Measurements from ENCODE around the gene UACA. TPM values are rescaled to one million over a fixed set of nuclear protein-coding genes. Genes with fewer than 3 reads are reported as not detected.

The UACA gene
- polyA plus RNA-seq, 1 of the 3 experiments (the other 2 are of a cell fraction), result 35.9 TPM

GRCh38 chr15:70712271-70712670 lies 51.1 kb downstream of the UACA start:
- no peak overlapping the region for H3K4me2 ChIP-seq
- H3K79me2 ChIP-seq (ENCODE audit: insufficient read depth), result peaks cover 92% of the 10 kb centered on the region
- CTCF ChIA-PET, result interaction anchor here (0.6 to 2.8 kb wide), 3 partner anchors 10 to 1234 kb away, joined by 4 to 18 read pairs (median 13); no protein-coding TSS in a partner anchor
- H3K9me2 ChIP-seq, result no peaks in the 10 kb centered on the region
- peaks cover 0 to 16% of the 10 kb centered on the region in 2 experiments for H3K36me3 ChIP-seq (replicated peaks in 1 of 2; ENCODE audit: control insufficient read depth in 1 of 2, insufficient read depth in 2 of 2, low read length in 1 of 2)
- POLR2A ChIA-PET, result no interaction called here
- WGBS (ENCODE audit: low lambda C conversion rate), result 99% methylated on average over 3 of the region's 3 CpGs
- H2AFZ ChIP-seq (ENCODE audit: low read depth), result no peak overlapping the region
- no peak overlapping the region for H3K4me3 ChIP-seq (ENCODE audit: low read depth in 2 of 2, low read length in 1 of 2)
- peaks cover 38% of the 10 kb centered on the region; the same call in 1 of the 2 replicates for H4K20me1 ChIP-seq (ENCODE audit: insufficient read depth)
- H3K9me3 ChIP-seq, result no peaks in the 10 kb centered on the region
- H3F3A ChIP-seq (replicated peaks; ENCODE audit: insufficient read depth), result peaks cover 72% of the 10 kb centered on the region
- no peak overlapping the region for H3K9ac ChIP-seq
- H3K27ac ChIP-seq (ENCODE audit: low read depth in 2 of 2, low read length in 1 of 2), result peak overlapping the region; percentile 35 to 85; a peak in 3 of 4 replicates
- TF ChIP-seq FOSL2 (IDR thresholded peaks at IDR 0.05; ENCODE audit: borderline replicate concordance, low read depth), result no peak
- no peak for TF ChIP-seq USF1 (IDR thresholded peaks at IDR 0.05; ENCODE audit: borderline replicate concordance, low read depth)
- no peak for TF ChIP-seq JUND (IDR thresholded peaks at IDR 0.05)
- TF ChIP-seq ELF1 (IDR thresholded peaks at IDR 0.05), result no peak
- no peak for TF ChIP-seq GATA2 (CRISPR knock-in tag; IDR thresholded peaks at IDR 0.05)
- no peak for TF ChIP-seq REST (IDR thresholded peaks at IDR 0.05; ENCODE audit: low read depth, low read length)
- no peak for TF ChIP-seq IRF3 (IDR thresholded peaks at IDR 0.05; ENCODE audit: low read depth, low read length)
- TF ChIP-seq CTCF (IDR thresholded peaks at IDR 0.05), result no peak
- TF ChIP-seq RCOR1 (IDR thresholded peaks at IDR 0.05; ENCODE audit: low read length), result no peak
- no peak for TF ChIP-seq USF2 (IDR thresholded peaks at IDR 0.05; ENCODE audit: borderline replicate concordance, low read depth, low read length)
- TF ChIP-seq ZBTB33 (IDR thresholded peaks at IDR 0.05; ENCODE audit: borderline replicate concordance, low read depth), result no peak
- no peak for TF ChIP-seq FOXJ3 (CRISPR knock-in tag; IDR thresholded peaks at IDR 0.05)
- no peak for TF ChIP-seq EZH2phosphoT487 (IDR thresholded peaks at IDR 0.05; ENCODE audit: borderline replicate concordance, low read depth)
- no peak for TF ChIP-seq PBX3 (IDR thresholded peaks at IDR 0.05)
- no peak for TF ChIP-seq MXI1 (IDR thresholded peaks at IDR 0.05; ENCODE audit: low read depth, low read length)
- TF ChIP-seq GABPA (IDR thresholded peaks at IDR 0.05; ENCODE audit: low read depth), result no peak
- no peak for TF ChIP-seq EP300 (IDR thresholded peaks at IDR 0.05; ENCODE audit: borderline replicate concordance in 1 of 2, low read depth in 1 of 2, low read length in 1 of 2)
- no peak for TF ChIP-seq SIN3A (IDR thresholded peaks at IDR 0.05; ENCODE audit: borderline replicate concordance, low read depth, low read length)
- no peak for TF ChIP-seq TAF1 (IDR thresholded peaks at IDR 0.05; ENCODE audit: borderline replicate concordance, low read depth, low read length)
- DNase-seq, result no peak
- peaks cover 5 to 18% of the 10 kb centered on the region in 2 experiments; a peak in 3 of 4 replicates for H3K4me1 ChIP-seq (ENCODE audit: control insufficient read depth in 1 of 2, insufficient read depth in 2 of 2, low read depth in 1 of 2, low read length in 1 of 2)
- H3K27me3 ChIP-seq (ENCODE audit: insufficient read depth), result no peaks in the 10 kb centered on the region

Data from SK-N-SH (cell line).